Endothelial cell (in vitro differentiated cells): ENCODE measurements around the gene BCAN. TPM values are rescaled to one million over a fixed set of nuclear protein-coding genes. Genes with fewer than 3 reads are reported as not detected.

Experiments used
- DNase-seq: peaks from one replicate; pipeline ENCODE4 v3.0.0; 2021; ENCODE audit warnings: low spot score
- H3K27ac Mint-ChIP-seq: one replicate; pipeline ENCODE4 v1.8.0; 2021; ENCODE audit warnings: mixed read lengths, inconsistent platforms; ENCODE audit not compliant: unreplicated experiment
- H3K27me3 Mint-ChIP-seq: one replicate; pipeline ENCODE4 v1.8.0; 2021; ENCODE audit warnings: mild to moderate bottlenecking, moderate library complexity, mixed read lengths, inconsistent platforms; ENCODE audit not compliant: unreplicated experiment
- H3K36me3 Mint-ChIP-seq: one replicate; pipeline ENCODE4 v1.8.0; 2021; ENCODE audit warnings: mild to moderate bottlenecking, low read depth, mixed read lengths, inconsistent platforms; ENCODE audit not compliant: unreplicated experiment
- H3K4me1 Mint-ChIP-seq: one replicate; pipeline ENCODE4 v1.8.0; 2021; ENCODE audit warnings: mild to moderate bottlenecking, mixed read lengths, inconsistent platforms; ENCODE audit not compliant: unreplicated experiment
- H3K4me3 Mint-ChIP-seq: one replicate; pipeline ENCODE4 v1.8.0; 2021; ENCODE audit warnings: mild to moderate bottlenecking, mixed read lengths, inconsistent platforms; ENCODE audit not compliant: unreplicated experiment
- H3K9me3 Mint-ChIP-seq: one replicate; pipeline ENCODE4 v1.8.0; 2021; ENCODE audit warnings: mixed read lengths, inconsistent platforms; ENCODE audit not compliant: unreplicated experiment
- total RNA-seq: library from RNA; stranded (reverse); fragmentation: NEBNext Ultra II Directional; extraction: Animal tissue kit (Norgen Biotek cat#: 25700); gene quantifications from one replicate; pipeline ENCODE4 v1.2.1, GENCODE V29; 2021; ENCODE audit not compliant: unreplicated experiment
- TF ChIP-seq, protein P1 (sequence below): fragments of 200-600 bp; sonication (generic); IDR thresholded peaks from one replicate; pipeline ENCODE4 v1.5.0; 2021; ENCODE audit warnings: antibody characterized with exemption; ENCODE audit not compliant: unreplicated experiment

The BCAN gene
- total RNA-seq, 1 donor from 2014 or later, result 0.46 TPM

GRCh38 chr1:156694690-156694962 is 52.7 kb downstream of the BCAN start:
- H3K27me3 Mint-ChIP-seq, result peaks cover 18% of the 10 kb centered on the region
- DNase-seq, result no peak
- H3K4me1 Mint-ChIP-seq, result peaks cover 34% of the 10 kb centered on the region
- peak overlapping the region; percentile 57 for H3K27ac Mint-ChIP-seq
- no peak overlapping the region for H3K4me3 Mint-ChIP-seq
- TF ChIP-seq, protein P1, sequence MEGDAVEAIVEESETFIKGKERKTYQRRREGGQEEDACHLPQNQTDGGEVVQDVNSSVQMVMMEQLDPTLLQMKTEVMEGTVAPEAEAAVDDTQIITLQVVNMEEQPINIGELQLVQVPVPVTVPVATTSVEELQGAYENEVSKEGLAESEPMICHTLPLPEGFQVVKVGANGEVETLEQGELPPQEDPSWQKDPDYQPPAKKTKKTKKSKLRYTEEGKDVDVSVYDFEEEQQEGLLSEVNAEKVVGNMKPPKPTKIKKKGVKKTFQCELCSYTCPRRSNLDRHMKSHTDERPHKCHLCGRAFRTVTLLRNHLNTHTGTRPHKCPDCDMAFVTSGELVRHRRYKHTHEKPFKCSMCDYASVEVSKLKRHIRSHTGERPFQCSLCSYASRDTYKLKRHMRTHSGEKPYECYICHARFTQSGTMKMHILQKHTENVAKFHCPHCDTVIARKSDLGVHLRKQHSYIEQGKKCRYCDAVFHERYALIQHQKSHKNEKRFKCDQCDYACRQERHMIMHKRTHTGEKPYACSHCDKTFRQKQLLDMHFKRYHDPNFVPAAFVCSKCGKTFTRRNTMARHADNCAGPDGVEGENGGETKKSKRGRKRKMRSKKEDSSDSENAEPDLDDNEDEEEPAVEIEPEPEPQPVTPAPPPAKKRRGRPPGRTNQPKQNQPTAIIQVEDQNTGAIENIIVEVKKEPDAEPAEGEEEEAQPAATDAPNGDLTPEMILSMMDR, result no peak
- H3K9me3 Mint-ChIP-seq, result no peaks in the 10 kb centered on the region
- peaks cover 16% of the 10 kb centered on the region for H3K36me3 Mint-ChIP-seq

DNA sequence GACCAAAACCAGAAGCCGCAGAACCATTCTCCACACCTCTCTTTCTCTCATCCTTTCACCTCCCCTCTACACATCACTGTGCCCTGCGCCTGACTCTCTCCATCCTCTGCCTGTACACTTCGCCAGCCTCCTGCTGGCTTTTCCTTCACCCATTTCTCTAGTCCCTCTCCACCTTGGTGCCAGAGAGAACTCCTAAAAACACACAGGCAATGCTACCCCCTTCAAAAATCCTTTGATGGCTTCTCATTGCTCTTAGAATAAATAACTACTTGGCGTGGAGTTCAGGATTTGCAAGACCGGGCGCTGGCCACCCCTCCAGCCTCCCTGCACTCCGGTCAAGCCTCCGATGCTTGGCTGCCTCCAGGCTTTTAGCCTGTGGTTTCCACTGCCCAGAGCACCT is 54.8 kb downstream of the BCAN start:
- no peak overlapping the region for H3K27ac Mint-ChIP-seq
- H3K4me3 Mint-ChIP-seq, result no peak overlapping the region

GRCh38 chr1:156697481-156697880 is 55.6 kb downstream of the BCAN start:
- H3K36me3 Mint-ChIP-seq, result peaks cover 11% of the 10 kb centered on the region
- no peak overlapping the region for H3K4me3 Mint-ChIP-seq
- peaks cover 15% of the 10 kb centered on the region for H3K27me3 Mint-ChIP-seq
- TF ChIP-seq, protein P1, result no peak
- peaks cover 18% of the 10 kb centered on the region for H3K4me1 Mint-ChIP-seq
- DNase-seq, result no peak
- H3K9me3 Mint-ChIP-seq, result no peaks in the 10 kb centered on the region
- no peak overlapping the region for H3K27ac Mint-ChIP-seq

More for the DNA sequence above, 54.8 kb downstream of the BCAN start:
- Mint-ChIP-seq H3K4me1 (peaks cover 25% of the 10 kb centered on the region), H3K9me3 (no peaks in the 10 kb centered on the region), H3K36me3 (peaks cover 15% of the 10 kb centered on the region), H3K27me3 (peaks cover 12% of the 10 kb centered on the region)
- TF ChIP-seq, protein P1, result no peak
- no peak for DNase-seq

- H3K36me3 Mint-ChIP-seq, result peaks cover 8% of the 10 kb centered on the region
- no peak overlapping the region for H3K27ac Mint-ChIP-seq
- peaks cover 6% of the 10 kb centered on the region for H3K4me1 Mint-ChIP-seq
- TF ChIP-seq, protein P1, result no peak
- H3K27me3 Mint-ChIP-seq, result peaks cover 12% of the 10 kb centered on the region
- no peaks in the 10 kb centered on the region for H3K9me3 Mint-ChIP-seq
- DNase-seq, result no peak
- peak overlapping the region; percentile 73 for H3K4me3 Mint-ChIP-seq
These were observed 57.1 kb downstream of the BCAN start for GRCh38 chr1:156698995-156699394.

- H3K4me1 Mint-ChIP-seq, result peaks cover 4% of the 10 kb centered on the region
- H3K4me3 Mint-ChIP-seq, result peak overlapping the region; percentile 33
- TF ChIP-seq, protein P1, result no peak
- no peak for DNase-seq
- H3K27ac Mint-ChIP-seq, result no peak overlapping the region
- peaks cover 13% of the 10 kb centered on the region for H3K27me3 Mint-ChIP-seq
- peaks cover 8% of the 10 kb centered on the region for H3K36me3 Mint-ChIP-seq
- no peaks in the 10 kb centered on the region for H3K9me3 Mint-ChIP-seq
These were observed 59.0 kb downstream of the BCAN start for GRCh38 chr1:156700736-156701531.
